Fibroblast of mammary gland (primary cell): ENCODE measurements around the gene EFEMP1.

Experiments
- DNase-seq: peaks from one replicate; pipeline ENCODE4 v3.0.0-alpha.2; 2010; ENCODE audit warnings: low read depth
- H3K4me3 ChIP-seq: 2 replicates; pipeline ENCODE4 v1.5.1; 2011; ENCODE audit warnings: low read depth, mild to moderate bottlenecking, low read length, moderate library complexity; ENCODE audit not compliant: control insufficient read depth
- TF ChIP-seq, protein P1 (sequence below): conservative IDR thresholded peaks from 2 replicates; pipeline ENCODE4 v1.5.1; 2011; ENCODE audit warnings: low read depth, low read length, inconsistent platforms; ENCODE audit not compliant: control insufficient read depth, insufficient read depth

EFEMP1 gene

DNA sequence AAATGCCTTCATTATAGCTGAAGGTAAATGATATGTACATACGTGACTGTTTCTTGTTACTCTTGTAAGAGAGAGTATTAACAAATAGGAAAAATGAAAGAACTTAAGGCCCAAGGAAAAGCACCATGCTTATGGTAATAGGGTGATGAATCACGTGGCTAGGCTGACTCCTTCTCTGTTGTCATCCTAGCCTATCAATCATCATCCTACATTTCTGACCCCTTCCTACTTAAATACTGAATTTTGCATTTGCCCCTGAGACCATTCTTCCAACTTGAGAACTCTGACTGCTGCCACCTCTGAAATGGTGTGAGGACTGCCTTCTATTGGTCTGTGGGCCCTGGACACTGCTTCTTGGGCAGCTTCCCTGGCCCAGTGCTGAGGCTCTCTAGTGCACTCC, 28.9 kb downstream of the EFEMP1 start:
- H3K4me3 ChIP-seq, result no peak overlapping the region
- TF ChIP-seq, protein P1, sequence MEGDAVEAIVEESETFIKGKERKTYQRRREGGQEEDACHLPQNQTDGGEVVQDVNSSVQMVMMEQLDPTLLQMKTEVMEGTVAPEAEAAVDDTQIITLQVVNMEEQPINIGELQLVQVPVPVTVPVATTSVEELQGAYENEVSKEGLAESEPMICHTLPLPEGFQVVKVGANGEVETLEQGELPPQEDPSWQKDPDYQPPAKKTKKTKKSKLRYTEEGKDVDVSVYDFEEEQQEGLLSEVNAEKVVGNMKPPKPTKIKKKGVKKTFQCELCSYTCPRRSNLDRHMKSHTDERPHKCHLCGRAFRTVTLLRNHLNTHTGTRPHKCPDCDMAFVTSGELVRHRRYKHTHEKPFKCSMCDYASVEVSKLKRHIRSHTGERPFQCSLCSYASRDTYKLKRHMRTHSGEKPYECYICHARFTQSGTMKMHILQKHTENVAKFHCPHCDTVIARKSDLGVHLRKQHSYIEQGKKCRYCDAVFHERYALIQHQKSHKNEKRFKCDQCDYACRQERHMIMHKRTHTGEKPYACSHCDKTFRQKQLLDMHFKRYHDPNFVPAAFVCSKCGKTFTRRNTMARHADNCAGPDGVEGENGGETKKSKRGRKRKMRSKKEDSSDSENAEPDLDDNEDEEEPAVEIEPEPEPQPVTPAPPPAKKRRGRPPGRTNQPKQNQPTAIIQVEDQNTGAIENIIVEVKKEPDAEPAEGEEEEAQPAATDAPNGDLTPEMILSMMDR, result no peak
- DNase-seq, result peak; percentile 25

DNA sequence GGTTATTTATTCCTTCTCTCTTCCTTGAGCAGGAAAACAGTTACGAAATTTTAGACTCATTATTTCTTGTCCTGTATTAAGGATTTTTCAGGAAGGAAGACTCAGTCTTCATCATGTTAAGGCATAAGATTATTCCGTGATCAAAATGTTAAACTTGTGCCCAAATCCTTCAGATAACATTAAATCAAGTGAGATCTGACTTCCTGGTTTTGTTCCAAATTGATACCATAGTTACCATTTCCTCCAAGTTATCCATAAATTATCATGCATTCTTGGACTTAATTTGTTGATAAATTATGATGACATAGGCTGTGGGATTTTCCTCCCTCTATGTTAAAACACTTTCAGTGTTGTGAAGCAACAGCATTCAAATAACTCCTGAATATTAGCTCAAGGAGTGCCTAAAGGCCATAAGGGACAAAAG, 31.9 kb downstream of the EFEMP1 start:
- TF ChIP-seq, protein P1, result no peak
- no peak overlapping the region for H3K4me3 ChIP-seq
- DNase-seq, result peak; percentile 31

DNA sequence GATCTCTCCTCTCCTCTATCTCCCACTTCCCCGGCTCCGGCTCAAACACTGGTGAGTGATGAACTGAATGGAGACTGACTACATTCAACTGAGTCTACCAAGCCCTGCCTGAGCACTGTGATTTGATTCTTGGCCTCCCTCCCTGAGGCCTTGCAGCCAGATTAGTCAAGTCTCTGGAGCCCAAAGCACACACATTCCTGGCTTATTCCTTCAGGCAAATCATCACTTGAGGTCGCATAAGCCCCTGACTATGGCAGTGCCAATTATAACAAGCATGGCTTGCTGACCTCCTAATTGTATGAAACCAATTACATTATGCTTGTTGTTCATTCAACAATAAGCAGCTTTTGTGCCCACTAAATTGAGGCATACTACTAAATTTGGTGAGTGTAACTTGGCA, 34.6 kb downstream of the EFEMP1 start:
- TF ChIP-seq, protein P1, result no peak

GRCh38 chr2:55887901-55888624, 35.5 kb downstream of the EFEMP1 start:
- TF ChIP-seq, protein P1, result no peak
- peak; percentile 99 for DNase-seq
- H3K4me3 ChIP-seq, result no peak overlapping the region

More for the DNA sequence above, 34.6 kb downstream of the EFEMP1 start:
- DNase-seq, result peak; percentile 87
- no peak overlapping the region for H3K4me3 ChIP-seq

DNA sequence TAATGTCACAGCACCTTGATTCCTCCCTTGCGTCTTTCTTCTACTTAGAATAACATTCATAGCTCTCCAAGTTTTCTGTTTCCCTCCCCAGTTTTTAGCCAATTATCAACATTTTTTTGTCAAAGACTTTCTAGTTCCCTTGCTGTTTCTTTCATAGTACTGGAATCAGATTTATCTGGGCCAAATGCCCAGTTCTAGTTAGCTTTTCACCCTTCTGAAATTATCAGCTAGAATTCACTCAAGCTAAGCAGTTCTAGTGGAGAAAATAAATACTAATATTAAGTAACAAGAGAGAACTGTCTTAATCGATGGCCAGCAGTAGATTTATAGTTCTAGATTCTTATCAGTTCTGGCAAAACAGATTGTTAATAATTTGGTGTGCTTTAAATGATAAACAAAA, 36.2 kb downstream of the EFEMP1 start:
- no peak overlapping the region for H3K4me3 ChIP-seq
- TF ChIP-seq, protein P1, result no peak
- peak; percentile 50 for DNase-seq

DNA sequence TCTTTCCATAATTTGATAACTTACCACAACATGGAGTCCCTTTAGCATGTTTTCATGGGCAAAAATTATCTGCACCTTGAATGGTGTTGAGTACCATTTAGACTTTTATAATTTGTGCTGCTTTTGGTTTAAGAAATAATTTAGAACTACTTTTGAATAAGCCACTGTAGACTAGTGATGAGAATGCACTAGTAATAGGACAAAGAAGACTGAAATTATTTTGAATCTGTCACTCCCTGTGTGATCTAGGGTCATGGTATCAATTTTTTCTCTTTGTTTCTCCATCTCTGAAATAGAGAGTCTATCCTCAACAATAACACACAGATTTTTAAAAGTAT, 37.7 kb downstream of the EFEMP1 start:
- TF ChIP-seq, protein P1, result no peak
- H3K4me3 ChIP-seq, result no peak overlapping the region
- no peak for DNase-seq
